ENCODE measurements around the gene WWOX. TPM values are rescaled to one million over a fixed set of nuclear protein-coding genes. Genes with fewer than 3 reads are reported as not detected.
A peak's percentile ranks its signal among the peaks of the same experiment; 100 is the strongest.

The WWOX gene
- total RNA-seq, 6 experiments from 2014 or later, result 13.0 to 24.3 (median 16.5) TPM

GRCh38 chr16:78205506-78205905 is 106.1 kb downstream of the WWOX start:
- WGBS (ENCODE audit: insufficient coverage, low coverage, low lambda C conversion rate, missing lambda C conversion rate), result 89% methylated on average over 3 of the region's 3 CpGs
- H3K4me1 ChIP-seq, result peaks cover 0 to 11% (median 5%) of the 10 kb centered on the region in 4 donors
- intact Hi-C loops (cut with DNase I), result no loop called here
- no peaks in the 10 kb centered on the region for H3K27me3 ChIP-seq
- H3K9me3 ChIP-seq, result no peaks in the 10 kb centered on the region
- H3K4me3 ChIP-seq, result no peak overlapping the region
- TF ChIP-seq CTCF (IDR thresholded peaks at IDR 0.05), result no peak
- TF ChIP-seq POLR2A (IDR thresholded peaks at IDR 0.05), result no peak
- no peak overlapping the region for H3K27ac ChIP-seq
- ATAC-seq (no peak), DNase-seq (no peak)
- no peaks in the 10 kb centered on the region for H3K36me3 ChIP-seq

GRCh38 chr16:78206623-78207223 is 107.3 kb downstream of the WWOX start:
- Histone ChIP-seq H3K4me3 (no peak overlapping the region), H3K9me3 (no peaks in the 10 kb centered on the region), H3K4me1 (peaks cover 0 to 11% (median 5%) of the 10 kb centered on the region in 4 donors), H3K27ac (no peak overlapping the region), H3K27me3 (no peaks in the 10 kb centered on the region), H3K36me3 (no peaks in the 10 kb centered on the region)
- ATAC-seq, result peak in 3 of 4 donors; percentile 61 to 85 (median 78)
- intact Hi-C loops (cut with DNase I), result no loop called here
- DNase-seq, result no peak
- 17% methylated on average over 2 of the region's 2 CpGs for WGBS (ENCODE audit: insufficient coverage, low coverage, low lambda C conversion rate, missing lambda C conversion rate)
- no peak for TF ChIP-seq POLR2A (IDR thresholded peaks at IDR 0.05)
- no peak for TF ChIP-seq CTCF (IDR thresholded peaks at IDR 0.05)

- no peaks in the 10 kb centered on the region for H3K27me3 ChIP-seq
- no peak overlapping the region for H3K27ac ChIP-seq
- no peaks in the 10 kb centered on the region for H3K9me3 ChIP-seq
- no peaks in the 10 kb centered on the region for H3K36me3 ChIP-seq
- no peak overlapping the region for H3K4me3 ChIP-seq
- peaks cover 0 to 11% (median 5%) of the 10 kb centered on the region in 4 donors for H3K4me1 ChIP-seq
- no peak for ATAC-seq
- no peak for DNase-seq
- intact Hi-C loops (cut with DNase I), result no loop called here
- TF ChIP-seq CTCF (IDR thresholded peaks at IDR 0.05) (no peak), POLR2A (IDR thresholded peaks at IDR 0.05) (no peak)
- 79% methylated on average over 9 of the region's 10 CpGs for WGBS (ENCODE audit: insufficient coverage, low coverage, low lambda C conversion rate, missing lambda C conversion rate)
Measured at GRCh38 chr16:78209951-78210661, 110.7 kb downstream of the WWOX start.

GRCh38 chr16:78211020-78211599 is 111.7 kb downstream of the WWOX start:
- peaks cover 0 to 11% (median 5%) of the 10 kb centered on the region in 4 donors for H3K4me1 ChIP-seq
- intact Hi-C loops (cut with DNase I), result no loop called here
- H3K4me3 ChIP-seq, result no peak overlapping the region
- no peak overlapping the region for H3K27ac ChIP-seq
- no peaks in the 10 kb centered on the region for H3K27me3 ChIP-seq
- WGBS (ENCODE audit: insufficient coverage, low coverage, low lambda C conversion rate, missing lambda C conversion rate), result 53% methylated on average over 4 of the region's 7 CpGs
- DNase-seq, result no peak
- no peak for ATAC-seq
- H3K9me3 ChIP-seq, result no peaks in the 10 kb centered on the region
- H3K36me3 ChIP-seq, result no peaks in the 10 kb centered on the region
- TF ChIP-seq CTCF (IDR thresholded peaks at IDR 0.05) (no peak), POLR2A (IDR thresholded peaks at IDR 0.05) (no peak)

Measured in right lobe of liver (tissue), 6 donors.